Breast epithelium (tissue), 4 donors: ENCODE measurements around the gene ITM2C. TPM values are rescaled to one million over a fixed set of nuclear protein-coding genes. Genes with fewer than 3 reads are reported as not detected.

ENCODE experiments used
- DNase-seq, 2 donors: peaks; one replicate each; pipeline ENCODE4 v3.0.0-alpha.2; 2019; ENCODE audit warnings: low spot score in 2 of 2
- H3K27ac ChIP-seq, 2 donors: fragments of 200-600 bp; sonication (generic) in 1 of 2; one replicate each; pipeline ENCODE4 v1.5.1; 2016 to 2019; ENCODE audit warnings: mild to moderate bottlenecking in 1 of 2
- H3K27me3 ChIP-seq, 2 donors: fragments of 200-600 bp; sonication (generic) in 1 of 2; one replicate each; pipeline versions ENCODE4 v1.5.1 to v1.6.0; 2017 to 2019; ENCODE audit warnings: control low read depth in 1 of 2, mild to moderate bottlenecking in 1 of 2
- H3K36me3 ChIP-seq: fragments of 200-600 bp; one replicate; pipeline ENCODE4 v1.5.1; 2019
- H3K4me1 ChIP-seq, 2 donors: fragments of 200-600 bp; sonication (generic); one replicate each; pipeline ENCODE4 v1.5.1; 2016 to 2019; ENCODE audit warnings: control low read depth in 1 of 2
- H3K4me3 ChIP-seq, 3 donors: fragments of 200-600 bp; sonication (generic); 1 replicate in 2 of 3; 2 replicates in 1 of 3; pipeline ENCODE4 v1.5.1; 2016 to 2019; ENCODE audit warnings: mild to moderate bottlenecking in 3 of 3, moderate library complexity in 2 of 3
- H3K9me3 ChIP-seq, 2 donors: fragments of 200-600 bp; sonication (generic) in 1 of 2; one replicate each; pipeline ENCODE4 v1.5.1; 2016 to 2019; ENCODE audit warnings: control low read depth in 1 of 2
- POLR2A ChIP-seq: fragments of 450-650 bp; IDR thresholded peaks from one replicate; pipeline ENCODE4 v1.6.1; 2016; ENCODE audit warnings: antibody characterized with exemption, mild to moderate bottlenecking, moderate library complexity
- POLR2AphosphoS5 ChIP-seq, 3 donors: sonication (generic); formaldehyde crosslinking; IDR thresholded peaks; one replicate each; pipeline ENCODE4 v1.6.1; 2017; ENCODE audit warnings: antibody characterized with exemption in 3 of 3
- intact Hi-C: fragments of 100-400 bp; cut with DNase I; formaldehyde crosslinking; loops from one replicate; pipeline ENCODE4 v1.15.1; 2023; ENCODE audit warnings: low total_unique reads
- total RNA-seq, 3 donors: library from RNA; depleted of rRNA; stranded (reverse); fragments of >200 nt; gene quantifications; one replicate each; pipeline ENCODE4 v1.1.0, GENCODE V29; 2016
- TF ChIP-seq, protein P1 (sequence below), 3 donors: fragments of 450-650 bp; IDR thresholded peaks; one replicate each; pipeline ENCODE4 v1.5.1; 2016 to 2017; ENCODE audit warnings: antibody characterized with exemption in 3 of 3, mild to moderate bottlenecking in 3 of 3, moderate library complexity in 3 of 3

ITM2C gene
- total RNA-seq, 3 donors from 2014 or later: 24.5 to 46.2 (median 36.3) TPM

DNA sequence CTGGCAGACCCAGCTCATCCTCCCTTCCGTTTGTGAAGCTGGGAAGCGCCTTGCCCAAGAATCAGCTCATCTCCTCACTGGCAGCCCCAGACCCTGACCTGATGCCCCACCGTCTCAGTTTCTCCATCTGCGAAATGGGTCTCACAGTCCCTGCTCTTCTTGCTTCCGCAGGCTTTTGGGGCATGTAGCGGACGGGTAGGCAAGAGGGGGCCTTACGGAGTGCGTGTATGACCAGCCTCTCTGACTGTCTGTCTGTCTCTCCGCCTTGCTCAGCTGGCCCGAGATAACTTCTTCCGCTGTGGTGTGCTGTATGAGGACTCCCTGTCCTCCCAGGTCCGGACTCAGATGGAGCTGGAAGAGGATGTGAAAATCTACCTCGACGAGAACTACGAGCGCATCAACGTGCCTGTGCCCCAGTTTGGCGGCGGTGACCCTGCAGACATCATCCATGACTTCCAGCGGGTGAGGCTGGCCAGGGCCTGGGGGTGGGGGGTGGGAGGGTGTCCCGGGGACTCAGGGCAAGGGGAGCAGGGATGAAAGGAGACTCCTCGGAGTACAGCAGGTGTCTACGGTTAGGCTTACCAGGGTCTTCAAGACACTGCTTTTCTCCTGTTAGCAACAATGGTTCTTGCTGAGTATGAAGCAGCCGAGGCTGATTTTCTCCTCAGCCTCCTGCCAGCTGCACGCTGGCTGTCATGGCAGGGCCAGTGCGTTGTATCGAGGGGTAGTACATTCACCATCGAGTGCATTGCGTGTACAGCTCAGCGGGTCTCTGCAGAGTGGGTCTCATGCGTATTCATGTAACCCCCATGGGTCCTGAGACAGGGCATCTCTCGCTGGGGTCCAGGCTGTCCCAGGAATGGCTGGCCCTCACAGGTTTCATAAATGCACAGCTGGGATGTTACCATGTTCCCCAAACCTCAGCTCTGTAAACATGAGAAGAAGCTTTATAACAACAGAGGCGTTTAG lies 10.9 kb downstream of the ITM2C start:
- no peaks in the 10 kb centered on the region for H3K4me1 ChIP-seq
- no peaks in the 10 kb centered on the region for H3K9me3 ChIP-seq
- H3K27ac ChIP-seq: no peak overlapping the region
- TF ChIP-seq POLR2A: no peak
- TF ChIP-seq, protein P1, sequence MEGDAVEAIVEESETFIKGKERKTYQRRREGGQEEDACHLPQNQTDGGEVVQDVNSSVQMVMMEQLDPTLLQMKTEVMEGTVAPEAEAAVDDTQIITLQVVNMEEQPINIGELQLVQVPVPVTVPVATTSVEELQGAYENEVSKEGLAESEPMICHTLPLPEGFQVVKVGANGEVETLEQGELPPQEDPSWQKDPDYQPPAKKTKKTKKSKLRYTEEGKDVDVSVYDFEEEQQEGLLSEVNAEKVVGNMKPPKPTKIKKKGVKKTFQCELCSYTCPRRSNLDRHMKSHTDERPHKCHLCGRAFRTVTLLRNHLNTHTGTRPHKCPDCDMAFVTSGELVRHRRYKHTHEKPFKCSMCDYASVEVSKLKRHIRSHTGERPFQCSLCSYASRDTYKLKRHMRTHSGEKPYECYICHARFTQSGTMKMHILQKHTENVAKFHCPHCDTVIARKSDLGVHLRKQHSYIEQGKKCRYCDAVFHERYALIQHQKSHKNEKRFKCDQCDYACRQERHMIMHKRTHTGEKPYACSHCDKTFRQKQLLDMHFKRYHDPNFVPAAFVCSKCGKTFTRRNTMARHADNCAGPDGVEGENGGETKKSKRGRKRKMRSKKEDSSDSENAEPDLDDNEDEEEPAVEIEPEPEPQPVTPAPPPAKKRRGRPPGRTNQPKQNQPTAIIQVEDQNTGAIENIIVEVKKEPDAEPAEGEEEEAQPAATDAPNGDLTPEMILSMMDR (IDR thresholded peaks at IDR 0.05): no peak
- TF ChIP-seq POLR2AphosphoS5 (IDR thresholded peaks at IDR 0.05): no peak
- peak in 1 of 2 donors; percentile 44 for DNase-seq
- no peak overlapping the region for H3K4me3 ChIP-seq
- H3K36me3 ChIP-seq: no peaks in the 10 kb centered on the region
- intact Hi-C loops: no loop called here
- no peaks in the 10 kb centered on the region for H3K27me3 ChIP-seq

DNA sequence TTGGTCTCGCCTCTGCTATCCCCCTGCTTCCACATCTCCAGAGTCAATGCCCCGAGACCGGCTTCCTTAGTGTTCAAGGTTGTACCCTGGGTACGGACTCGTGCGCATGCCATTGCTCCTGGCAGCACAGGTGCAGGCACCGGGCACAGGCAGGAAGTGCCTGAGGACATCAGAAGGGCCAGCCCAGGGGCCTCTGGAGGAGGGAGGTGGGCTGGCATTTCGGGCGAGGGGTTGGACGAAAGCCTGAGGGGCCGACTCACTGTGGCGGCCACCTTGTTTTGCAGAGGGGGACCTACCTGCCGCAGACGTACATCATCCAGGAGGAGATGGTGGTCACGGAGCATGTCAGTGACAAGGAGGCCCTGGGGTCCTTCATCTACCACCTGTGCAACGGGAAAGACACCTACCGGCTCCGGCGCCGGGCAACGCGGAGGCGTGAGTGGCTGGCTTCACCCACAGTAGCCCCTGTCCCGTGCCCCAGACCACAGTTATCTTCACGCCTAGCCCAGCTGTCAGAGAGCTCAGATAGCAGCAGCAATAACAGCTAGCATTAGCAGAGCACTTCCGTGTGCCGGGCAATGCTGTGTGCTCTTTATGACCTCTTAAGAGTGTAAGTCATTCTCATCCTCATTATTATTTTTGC lies 12.5 kb downstream of the ITM2C start:
- TF ChIP-seq POLR2A (no peak), POLR2AphosphoS5 (IDR thresholded peaks at IDR 0.05) (no peak)
- TF ChIP-seq, protein P1 (IDR thresholded peaks at IDR 0.05): no peak
- intact Hi-C loops: no loop called here
- no peaks in the 10 kb centered on the region for H3K36me3 ChIP-seq
- no peaks in the 10 kb centered on the region for H3K27me3 ChIP-seq
- no peak overlapping the region for H3K27ac ChIP-seq
- no peak overlapping the region for H3K4me3 ChIP-seq
- H3K9me3 ChIP-seq: no peaks in the 10 kb centered on the region
- DNase-seq: peak in 1 of 2 donors; percentile 42
- H3K4me1 ChIP-seq: no peaks in the 10 kb centered on the region

DNA sequence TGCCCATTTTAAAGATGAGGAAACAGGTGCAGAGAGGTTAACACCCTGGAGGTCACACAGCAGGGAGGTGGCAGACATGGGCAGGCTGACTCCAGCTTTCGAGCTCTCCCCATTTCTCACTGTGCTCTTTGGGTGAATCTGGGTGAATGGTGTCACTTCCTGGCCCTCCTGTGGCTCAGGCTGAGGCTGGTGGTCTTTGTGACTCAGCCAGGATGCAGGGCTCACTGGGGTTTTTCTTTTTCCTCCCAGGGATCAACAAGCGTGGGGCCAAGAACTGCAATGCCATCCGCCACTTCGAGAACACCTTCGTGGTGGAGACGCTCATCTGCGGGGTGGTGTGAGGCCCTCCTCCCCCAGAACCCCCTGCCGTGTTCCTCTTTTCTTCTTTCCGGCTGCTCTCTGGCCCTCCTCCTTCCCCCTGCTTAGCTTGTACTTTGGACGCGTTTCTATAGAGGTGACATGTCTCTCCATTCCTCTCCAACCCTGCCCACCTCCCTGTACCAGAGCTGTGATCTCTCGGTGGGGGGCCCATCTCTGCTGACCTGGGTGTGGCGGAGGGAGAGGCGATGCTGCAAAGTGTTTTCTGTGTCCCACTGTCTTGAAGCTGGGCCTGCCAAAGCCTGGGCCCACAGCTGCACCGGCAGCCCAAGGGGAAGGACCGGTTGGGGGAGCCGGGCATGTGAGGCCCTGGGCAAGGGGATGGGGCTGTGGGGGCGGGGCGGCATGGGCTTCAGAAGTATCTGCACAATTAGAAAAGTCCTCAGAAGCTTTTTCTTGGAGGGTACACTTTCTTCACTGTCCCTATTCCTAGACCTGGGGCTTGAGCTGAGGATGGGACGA lies 13.2 kb downstream of the ITM2C start:
- Histone ChIP-seq H3K9me3 (no peaks in the 10 kb centered on the region), H3K27me3 (no peaks in the 10 kb centered on the region), H3K4me3 (no peak overlapping the region), H3K36me3 (no peaks in the 10 kb centered on the region), H3K4me1 (no peaks in the 10 kb centered on the region), H3K27ac (no peak overlapping the region)
- DNase-seq: peak in 1 of 2 donors; percentile 40
- intact Hi-C loops: no loop called here
- TF ChIP-seq, protein P1 (IDR thresholded peaks at IDR 0.05): no peak
- TF ChIP-seq POLR2AphosphoS5 (IDR thresholded peaks at IDR 0.05): no peak
- TF ChIP-seq POLR2A: no peak

DNA sequence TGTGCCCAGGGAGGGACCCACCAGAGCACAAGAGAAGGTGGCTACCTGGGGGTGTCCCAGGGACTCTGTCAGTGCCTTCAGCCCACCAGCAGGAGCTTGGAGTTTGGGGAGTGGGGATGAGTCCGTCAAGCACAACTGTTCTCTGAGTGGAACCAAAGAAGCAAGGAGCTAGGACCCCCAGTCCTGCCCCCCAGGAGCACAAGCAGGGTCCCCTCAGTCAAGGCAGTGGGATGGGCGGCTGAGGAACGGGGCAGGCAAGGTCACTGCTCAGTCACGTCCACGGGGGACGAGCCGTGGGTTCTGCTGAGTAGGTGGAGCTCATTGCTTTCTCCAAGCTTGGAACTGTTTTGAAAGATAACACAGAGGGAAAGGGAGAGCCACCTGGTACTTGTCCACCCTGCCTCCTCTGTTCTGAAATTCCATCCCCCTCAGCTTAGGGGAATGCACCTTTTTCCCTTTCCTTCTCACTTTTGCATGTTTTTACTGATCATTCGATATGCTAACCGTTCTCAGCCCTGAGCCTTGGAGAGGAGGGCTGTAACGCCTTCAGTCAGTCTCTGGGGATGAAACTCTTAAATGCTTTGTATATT lies 14.0 kb downstream of the ITM2C start:
- H3K4me3 ChIP-seq: no peak overlapping the region
- no peaks in the 10 kb centered on the region for H3K36me3 ChIP-seq
- no peaks in the 10 kb centered on the region for H3K4me1 ChIP-seq
- TF ChIP-seq, protein P1 (IDR thresholded peaks at IDR 0.05): no peak
- TF ChIP-seq POLR2A: no peak
- no peak for TF ChIP-seq POLR2AphosphoS5 (IDR thresholded peaks at IDR 0.05)
- intact Hi-C loops: no loop called here
- H3K27me3 ChIP-seq: no peaks in the 10 kb centered on the region
- DNase-seq: no peak
- H3K27ac ChIP-seq: no peak overlapping the region
- no peaks in the 10 kb centered on the region for H3K9me3 ChIP-seq
